GM18861 (cell line): ENCODE measurements around the gene CYSLTR2.

Experiments
- ATAC-seq: cut with Tn5 transposase; IDR thresholded peaks from one replicate; pipeline ENCODE4 v1.9.1; 2021; ENCODE audit not compliant: unreplicated experiment

CYSLTR2 gene, protein sequence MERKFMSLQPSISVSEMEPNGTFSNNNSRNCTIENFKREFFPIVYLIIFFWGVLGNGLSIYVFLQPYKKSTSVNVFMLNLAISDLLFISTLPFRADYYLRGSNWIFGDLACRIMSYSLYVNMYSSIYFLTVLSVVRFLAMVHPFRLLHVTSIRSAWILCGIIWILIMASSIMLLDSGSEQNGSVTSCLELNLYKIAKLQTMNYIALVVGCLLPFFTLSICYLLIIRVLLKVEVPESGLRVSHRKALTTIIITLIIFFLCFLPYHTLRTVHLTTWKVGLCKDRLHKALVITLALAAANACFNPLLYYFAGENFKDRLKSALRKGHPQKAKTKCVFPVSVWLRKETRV

GRCh38 chr13:48653472-48653939, at the start of gene CYSLTR2:
TSS of gene CYSLTR2 (plus strand) at chr13:48653929. CDS start at chr13:48706818, 52,889 bp downstream.
- ATAC-seq: peak; percentile 56

DNA sequence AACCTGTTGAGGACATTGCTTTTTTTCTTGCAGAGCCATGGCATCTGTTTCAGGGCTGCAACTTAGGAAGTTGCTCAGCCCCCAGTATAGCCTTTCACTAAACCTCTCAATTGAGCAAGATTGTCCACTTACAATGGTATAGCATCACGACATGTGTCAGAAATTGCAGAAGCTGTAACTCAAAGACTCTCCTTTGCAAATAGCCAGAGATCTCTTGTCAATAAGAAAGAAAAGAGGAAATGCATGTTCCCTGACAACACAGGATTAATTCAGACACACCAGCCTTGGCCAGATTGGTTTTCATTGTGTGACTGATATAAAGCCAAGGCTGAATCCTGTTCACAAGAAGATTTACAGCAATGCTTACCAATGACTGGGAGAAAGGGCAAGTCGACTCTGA, 38.7 kb upstream of the CYSLTR2 start:
- ATAC-seq: no peak

DNA sequence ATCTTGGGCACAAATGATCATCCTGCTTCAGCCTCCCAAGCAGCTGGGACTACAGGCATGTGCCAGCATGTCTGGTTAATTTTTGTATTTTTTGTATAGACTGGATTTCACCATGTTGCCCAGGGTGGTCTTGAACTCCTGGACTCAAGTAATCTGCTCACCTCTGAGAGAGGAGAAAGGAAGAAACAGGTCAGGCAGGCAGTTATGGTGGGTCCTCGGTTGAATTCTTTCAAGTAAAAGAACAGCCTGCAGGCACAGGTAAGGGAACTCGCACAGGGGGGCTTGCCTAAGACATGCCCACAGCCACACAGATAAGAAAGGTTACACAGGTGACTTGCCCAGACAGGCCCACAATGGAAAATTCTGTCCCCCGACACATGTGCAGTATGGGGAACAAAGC, 34.8 kb upstream of the CYSLTR2 start:
- ATAC-seq: no peak

DNA sequence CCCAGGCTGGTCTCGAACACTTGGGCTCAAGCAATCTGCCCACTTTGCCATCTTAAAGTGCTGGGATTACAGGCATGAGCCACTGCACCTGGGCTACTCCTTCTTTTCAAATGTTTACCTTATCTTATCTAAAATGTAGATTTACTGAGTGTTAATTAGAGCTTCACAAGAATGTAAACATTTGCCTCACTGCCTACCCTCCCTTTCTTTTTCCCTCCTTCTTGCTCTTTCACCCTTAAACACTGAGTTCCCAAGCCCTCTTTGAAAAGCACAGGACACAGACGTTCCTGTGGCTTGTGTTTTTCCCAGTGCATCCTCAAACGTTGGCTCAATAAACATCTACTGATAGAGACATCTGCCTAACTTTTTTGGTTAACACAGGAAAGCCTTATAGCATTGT, 32.7 kb upstream of the CYSLTR2 start:
- ATAC-seq: no peak

- no peak for ATAC-seq
These were observed 29.7 kb upstream of the CYSLTR2 start for GRCh38 chr13:48624016-48624415.

DNA sequence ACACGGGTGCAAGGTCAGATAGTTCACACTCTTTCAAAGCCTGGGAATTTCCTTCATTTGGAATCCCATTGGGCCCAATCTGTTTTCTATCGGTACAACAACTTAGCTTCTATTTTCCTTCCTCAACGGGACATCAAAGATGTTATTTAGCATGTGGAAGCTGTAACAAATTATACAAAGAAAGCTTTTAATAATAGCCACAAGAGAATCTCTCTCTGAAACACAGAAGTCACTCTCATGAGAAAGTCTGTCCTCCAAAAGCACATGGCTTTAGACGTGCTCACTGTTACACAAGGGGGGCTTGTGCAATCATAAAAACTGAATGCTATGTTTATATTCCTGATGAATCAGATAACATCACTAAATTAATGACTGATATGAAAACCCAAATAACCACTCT, 28.9 kb upstream of the CYSLTR2 start:
- ATAC-seq: no peak

DNA sequence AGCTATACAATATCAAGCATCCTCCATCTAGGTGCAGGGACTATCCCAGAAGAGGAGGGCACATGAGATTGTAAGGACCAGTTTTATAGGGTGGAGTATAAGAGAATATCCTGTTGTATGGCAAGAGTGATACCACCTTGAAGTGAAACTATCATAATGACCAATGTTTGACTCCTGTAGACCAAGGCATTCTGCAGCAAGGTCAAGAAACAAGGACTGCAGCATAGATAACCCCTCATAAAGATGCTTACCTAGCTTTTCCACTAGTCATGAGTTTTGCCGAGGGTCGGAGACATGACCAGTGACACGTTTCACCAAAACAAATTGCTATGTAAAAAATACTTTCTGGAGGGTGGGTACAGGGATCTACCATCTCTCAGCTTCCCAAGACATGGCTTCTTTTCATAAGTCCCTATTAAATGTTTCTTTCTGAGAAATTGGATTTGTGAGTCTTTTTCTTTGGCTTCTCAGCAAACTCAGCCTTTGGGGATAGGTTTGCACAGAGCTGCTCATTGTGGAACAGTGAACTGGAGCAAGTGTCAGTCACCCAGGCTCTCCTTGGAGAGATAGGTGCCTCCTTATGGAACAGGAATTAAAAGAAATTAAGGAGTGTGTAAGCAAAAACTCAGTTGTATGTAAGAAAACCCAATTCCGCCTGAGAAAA, 28.2 kb upstream of the CYSLTR2 start:
- ATAC-seq: no peak

GRCh38 chr13:48626077-48626449, 27.7 kb upstream of the CYSLTR2 start:
- no peak for ATAC-seq

DNA sequence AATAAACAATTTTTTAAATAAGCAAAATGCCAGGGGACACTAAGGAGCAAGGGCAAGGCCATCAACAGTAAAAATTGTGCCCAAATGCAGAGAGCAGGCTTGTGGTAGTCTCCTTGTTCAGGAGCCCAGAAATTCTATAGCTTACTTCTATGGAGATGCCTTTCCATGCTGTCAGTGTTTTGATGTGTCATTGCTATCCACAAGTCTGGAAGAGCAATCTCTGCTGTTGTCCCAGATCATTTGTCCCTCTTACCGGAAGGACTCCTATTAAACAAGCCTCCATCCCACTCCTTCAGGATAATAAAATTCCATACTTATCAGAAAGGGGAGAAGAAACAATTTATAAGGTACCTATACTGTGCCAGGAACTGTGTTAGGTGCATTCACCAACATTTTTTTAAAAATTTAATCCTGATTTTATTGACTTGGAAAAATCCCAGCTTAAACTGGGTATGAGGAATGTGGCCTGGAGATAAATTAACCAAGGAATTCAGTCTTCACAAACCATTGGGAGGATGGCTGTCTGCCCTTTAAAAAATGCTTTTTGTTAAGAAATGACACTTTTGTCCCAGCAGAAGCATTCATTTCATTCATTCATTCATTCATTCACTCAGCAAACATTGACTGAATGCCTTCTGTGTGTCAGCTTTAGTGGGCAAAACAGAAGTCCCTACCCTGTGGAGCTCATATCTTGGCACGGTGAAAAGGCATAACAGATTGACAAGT, 26.8 kb upstream of the CYSLTR2 start:
- no peak for ATAC-seq

GRCh38 chr13:48629277-48629676, 24.5 kb upstream of the CYSLTR2 start:
- ATAC-seq: no peak

GRCh38 chr13:48630291-48630690, 23.4 kb upstream of the CYSLTR2 start:
- no peak for ATAC-seq

DNA sequence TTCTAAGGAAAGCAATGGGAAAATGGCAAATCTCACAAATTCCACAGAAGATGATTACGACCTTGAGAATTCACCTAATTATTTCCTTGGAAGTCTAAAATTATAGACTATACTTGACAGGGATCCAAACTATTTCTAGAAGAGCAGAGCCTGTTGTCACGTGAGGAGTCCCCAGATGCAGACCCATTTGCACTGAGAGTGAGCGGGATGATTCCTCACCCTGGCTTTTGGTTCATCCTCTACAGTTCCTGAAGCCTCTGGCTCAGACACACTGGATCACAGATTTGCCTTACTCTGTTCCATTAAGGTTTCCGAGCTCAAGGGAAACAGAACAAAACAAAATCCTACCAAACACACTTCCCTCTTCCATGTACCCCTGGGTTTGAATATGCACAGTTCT, 23.0 kb upstream of the CYSLTR2 start:
- ATAC-seq: no peak

- no peak for ATAC-seq
These were observed 22.3 kb upstream of the CYSLTR2 start for GRCh38 chr13:48631441-48631840.

GRCh38 chr13:48633700-48634099, 20.0 kb upstream of the CYSLTR2 start:
- ATAC-seq: no peak

DNA sequence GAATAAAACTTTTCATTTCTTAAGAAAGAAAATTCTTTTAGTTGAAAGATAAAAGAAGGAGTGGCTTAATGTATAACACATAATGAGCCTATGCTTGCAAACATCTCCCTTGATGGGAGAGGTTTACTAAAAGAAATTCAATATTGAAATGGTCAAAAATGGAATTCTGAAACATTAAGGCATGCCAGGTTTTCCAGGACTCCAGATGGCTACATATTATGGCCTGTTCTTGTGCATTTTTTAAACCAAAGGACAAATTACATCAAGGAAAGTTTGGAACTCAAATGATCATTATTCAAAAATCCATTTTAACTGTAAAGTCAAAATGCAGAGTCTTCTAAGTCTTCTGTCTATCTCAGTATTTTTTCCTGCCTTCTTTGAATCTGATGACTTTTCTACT, 19.1 kb upstream of the CYSLTR2 start:
- no peak for ATAC-seq

- no peak for ATAC-seq
These were observed 18.3 kb upstream of the CYSLTR2 start for GRCh38 chr13:48635478-48635877.

GRCh38 chr13:48636550-48636949, 17.2 kb upstream of the CYSLTR2 start:
- no peak for ATAC-seq

DNA sequence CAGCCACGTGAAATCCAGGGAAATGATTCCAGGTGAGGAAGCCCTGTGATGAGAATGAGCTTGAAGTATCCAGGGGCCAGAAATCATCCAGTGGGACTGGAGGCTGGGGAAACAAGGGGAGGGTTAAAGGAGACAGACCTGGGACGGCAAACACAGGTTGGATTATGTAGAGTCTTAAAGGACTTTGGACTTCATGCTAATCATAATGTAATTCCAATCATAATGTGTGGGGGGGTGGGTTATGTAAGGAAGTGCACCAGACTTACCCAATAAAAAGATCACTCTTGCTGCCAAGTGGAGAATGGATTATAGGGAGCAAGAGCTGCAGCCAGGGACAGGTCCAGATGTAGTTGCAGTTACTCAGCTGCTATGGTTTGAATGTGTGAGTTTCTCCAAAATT, 16.1 kb upstream of the CYSLTR2 start:
- no peak for ATAC-seq

GRCh38 chr13:48640767-48641166, 13.0 kb upstream of the CYSLTR2 start:
- ATAC-seq: no peak

DNA sequence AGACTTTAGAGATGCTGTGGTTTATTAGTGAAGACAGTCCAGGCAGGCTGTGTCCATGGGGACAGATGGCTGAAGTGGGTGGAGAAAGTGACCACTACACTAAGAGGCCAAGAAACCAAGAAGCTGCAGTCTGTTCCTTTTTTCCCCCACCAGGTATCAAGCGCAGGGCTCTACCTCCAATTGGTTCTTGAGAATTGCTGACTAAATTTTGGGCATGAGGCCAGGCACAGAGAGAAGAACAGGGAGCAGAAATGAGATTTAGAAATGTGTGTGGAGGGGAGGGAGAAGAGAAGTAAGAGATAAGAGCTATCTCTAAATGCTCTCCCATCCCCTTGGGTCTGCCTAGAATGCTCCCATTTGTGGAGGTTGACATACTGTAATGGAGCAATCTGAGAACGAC, 12.3 kb upstream of the CYSLTR2 start:
- no peak for ATAC-seq

DNA sequence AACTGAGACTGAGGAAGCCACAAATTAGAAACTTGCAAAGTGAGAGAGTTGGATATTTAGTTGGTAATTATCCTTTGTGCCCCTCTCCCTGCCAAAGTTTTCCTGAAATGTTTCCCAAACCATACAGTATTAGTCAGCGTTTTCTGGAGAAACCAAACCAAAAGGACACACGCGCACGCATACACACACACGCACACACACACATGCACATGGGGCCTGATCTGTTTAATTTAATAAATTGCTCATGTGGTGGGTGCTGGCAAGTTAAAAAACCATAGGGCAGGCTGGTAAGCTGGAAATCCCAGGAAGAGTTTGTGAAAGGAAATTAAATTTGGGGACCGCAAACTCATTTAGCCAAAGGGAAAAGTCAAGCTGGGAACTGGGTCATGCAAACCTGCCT, 11.7 kb upstream of the CYSLTR2 start:
- no peak for ATAC-seq

GRCh38 chr13:48643159-48643558, 10.6 kb upstream of the CYSLTR2 start:
- ATAC-seq: no peak
